ENCODE results near the gene CLRN1. TPM values are rescaled to one million over a fixed set of nuclear protein-coding genes. Genes with fewer than 3 reads are reported as not detected.

The CLRN1 gene
- total RNA-seq, 1 experiment from 2014 or later, result not detected

- ChIA-PET CTCF (no interaction called here), POLR2A (ENCODE audit: unreplicated experiment) (no interaction called here)
- Histone ChIP-seq H3K79me2 (ENCODE audit: low read depth) (no peaks in the 10 kb centered on the region), H3K9me2 (ENCODE audit: insufficient read depth) (no peaks in the 10 kb centered on the region), H3K4me1 (replicated peaks; ENCODE audit: insufficient read depth) (no peaks in the 10 kb centered on the region), H3K4me3 (no peak overlapping the region), H4K20me1 (ENCODE audit: insufficient read depth) (no peaks in the 10 kb centered on the region), H3K27ac (no peak overlapping the region), H3K36me3 (ENCODE audit: low read depth) (no peaks in the 10 kb centered on the region), H3F3A (ENCODE audit: insufficient read depth, low read depth) (no peaks in the 10 kb centered on the region), H3K27me3 (ENCODE audit: insufficient read depth, low read depth) (peaks cover 6% of the 10 kb centered on the region; the same call in 1 of the 2 replicates), H2AFZ (no peak overlapping the region), H3K4me2 (no peak overlapping the region), H3K9me3 (ENCODE audit: insufficient read depth, low read depth) (no peaks in the 10 kb centered on the region)
- intact Hi-C loops (cut with micrococcal nuclease; ENCODE audit: unreplicated experiment), result no loop called here
- BruUV-seq (replicated peaks), result no TSS peak
- no peak for DNase-seq
- TF ChIP-seq EZH2 (IDR thresholded peaks at IDR 0.05; ENCODE audit: low read depth) (no peak), CTCF (conservative IDR thresholded peaks at IDR 0.05) (no peak)
Measured at GRCh38 chr3:150917951-150918350, 54.6 kb downstream of the CLRN1 start.

GRCh38 chr3:150913133-150913922 is 59.2 kb downstream of the CLRN1 start:
- H3K4me1 ChIP-seq (replicated peaks; ENCODE audit: insufficient read depth), result no peaks in the 10 kb centered on the region
- BruUV-seq (replicated peaks), result no TSS peak
- peaks cover 17% of the 10 kb centered on the region; the same call in 1 of the 2 replicates for H3K27me3 ChIP-seq (ENCODE audit: insufficient read depth, low read depth)
- intact Hi-C loops (cut with micrococcal nuclease; ENCODE audit: unreplicated experiment), result no loop called here
- POLR2A ChIA-PET (ENCODE audit: unreplicated experiment), result no interaction called here
- H3K79me2 ChIP-seq (ENCODE audit: low read depth), result no peaks in the 10 kb centered on the region
- DNase-seq, result no peak
- no peaks in the 10 kb centered on the region for H3K36me3 ChIP-seq (ENCODE audit: low read depth)
- no peak overlapping the region for H3K27ac ChIP-seq
- H3K4me2 ChIP-seq, result no peak overlapping the region
- H3F3A ChIP-seq (ENCODE audit: insufficient read depth, low read depth), result no peaks in the 10 kb centered on the region
- TF ChIP-seq CTCF (conservative IDR thresholded peaks at IDR 0.05), result no peak
- TF ChIP-seq EZH2 (IDR thresholded peaks at IDR 0.05; ENCODE audit: low read depth), result no peak
- H3K9me2 ChIP-seq (ENCODE audit: insufficient read depth), result no peaks in the 10 kb centered on the region
- no peak overlapping the region for H3K4me3 ChIP-seq
- CTCF ChIA-PET, result interaction anchor here (0.6 kb wide), 2 partner anchors 71 to 1493 kb away, joined by 3 to 15 read pairs; no protein-coding TSS in a partner anchor
- H4K20me1 ChIP-seq (ENCODE audit: insufficient read depth), result no peaks in the 10 kb centered on the region
- no peak overlapping the region for H2AFZ ChIP-seq
- no peaks in the 10 kb centered on the region for H3K9me3 ChIP-seq (ENCODE audit: insufficient read depth, low read depth)

- Histone ChIP-seq H3K36me3 (ENCODE audit: low read depth) (no peaks in the 10 kb centered on the region), H3K79me2 (ENCODE audit: low read depth) (no peaks in the 10 kb centered on the region), H3K4me2 (no peak overlapping the region), H3K9me2 (ENCODE audit: insufficient read depth) (no peaks in the 10 kb centered on the region), H2AFZ (no peak overlapping the region), H3K27me3 (ENCODE audit: insufficient read depth, low read depth) (peaks cover 10% of the 10 kb centered on the region; the same call in 1 of the 2 replicates), H3K27ac (no peak overlapping the region), H3K4me3 (no peak overlapping the region), H3F3A (ENCODE audit: insufficient read depth, low read depth) (no peaks in the 10 kb centered on the region), H4K20me1 (ENCODE audit: insufficient read depth) (no peaks in the 10 kb centered on the region), H3K9me3 (ENCODE audit: insufficient read depth, low read depth) (no peaks in the 10 kb centered on the region), H3K4me1 (replicated peaks; ENCODE audit: insufficient read depth) (no peaks in the 10 kb centered on the region)
- ChIA-PET POLR2A (ENCODE audit: unreplicated experiment) (no interaction called here), CTCF (no interaction called here)
- DNase-seq, result no peak
- TF ChIP-seq EZH2 (IDR thresholded peaks at IDR 0.05; ENCODE audit: low read depth), result no peak
- no peak for TF ChIP-seq CTCF (conservative IDR thresholded peaks at IDR 0.05)
- intact Hi-C loops (cut with micrococcal nuclease; ENCODE audit: unreplicated experiment), result no loop called here
- BruUV-seq (replicated peaks), result no TSS peak
Measured at GRCh38 chr3:150912501-150912900, 60.0 kb downstream of the CLRN1 start.

All from PC-9 (cell line).